Activated T-helper 1 cell treated with Interleukin-2 at 50 U/mL for 16 hours (primary cell): Measurements from ENCODE around the gene PPHLN1.
A peak's percentile ranks its signal among the peaks of the same experiment; 100 is the strongest.

Experiments
- DNase-seq: peaks from one replicate; pipeline ENCODE4 v3.0.0-alpha.2; 2020; ENCODE audit warnings: low read depth

The PPHLN1 gene

GRCh38 chr12:42482748-42483520 lies 157.0 kb downstream of the PPHLN1 start:
- DNase-seq, result peak; percentile 17

DNA sequence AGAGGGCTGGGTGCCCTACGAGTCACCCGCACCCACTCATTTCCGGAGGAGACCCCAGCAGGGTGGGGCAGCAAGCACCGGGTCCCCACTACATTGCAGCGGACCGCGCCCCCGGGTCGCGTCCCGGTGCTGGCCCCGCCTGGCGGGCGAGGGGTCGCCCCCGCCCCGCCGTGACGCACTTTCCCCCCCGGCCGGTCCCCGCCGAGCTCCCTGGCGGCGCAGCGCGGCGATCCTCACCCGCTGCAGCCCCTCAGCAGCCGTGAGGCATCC lies 157.5 kb downstream of the PPHLN1 start:
- DNase-seq, result no peak

GRCh38 chr12:42484996-42485395 lies 159.0 kb downstream of the PPHLN1 start:
- no peak for DNase-seq

- DNase-seq, result no peak
Measured at GRCh38 chr12:42485823-42486222, 159.9 kb downstream of the PPHLN1 start.

- no peak for DNase-seq
Measured at GRCh38 chr12:42486407-42486806, 160.4 kb downstream of the PPHLN1 start.

GRCh38 chr12:42490261-42490842 lies 164.4 kb downstream of the PPHLN1 start:
- DNase-seq, result no peak
